GM12874 (cell line): ENCODE results near the gene QKI.

Source experiments
- CTCF ChIP-seq: IDR thresholded peaks from 2 replicates; pipeline ENCODE4 v1.5.1; 2011; ENCODE audit warnings: low read depth, mild to moderate bottlenecking, control low read depth, low read length, moderate library complexity; ENCODE audit not compliant: insufficient read depth

Gene QKI

DNA sequence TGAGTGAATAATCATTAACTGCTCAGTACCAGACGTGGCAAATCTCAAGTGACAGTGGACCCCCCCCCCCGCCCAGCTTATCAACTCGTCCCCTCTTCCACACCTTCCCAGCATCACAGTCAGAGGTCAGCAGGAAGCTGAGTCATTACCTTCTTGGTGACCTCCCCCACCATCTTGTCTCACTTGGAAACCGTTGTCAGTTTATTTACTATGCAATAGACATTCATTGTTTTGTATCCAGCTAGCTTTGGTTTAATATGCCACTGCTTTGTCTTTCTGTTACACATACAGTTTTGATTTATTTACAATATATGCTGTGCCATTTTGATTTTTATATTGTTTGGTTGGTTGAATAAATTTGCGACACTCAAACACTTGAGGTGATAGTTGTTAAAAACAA is 158.1 kb downstream of the QKI start:
- TF ChIP-seq CTCF, result no peak

DNA sequence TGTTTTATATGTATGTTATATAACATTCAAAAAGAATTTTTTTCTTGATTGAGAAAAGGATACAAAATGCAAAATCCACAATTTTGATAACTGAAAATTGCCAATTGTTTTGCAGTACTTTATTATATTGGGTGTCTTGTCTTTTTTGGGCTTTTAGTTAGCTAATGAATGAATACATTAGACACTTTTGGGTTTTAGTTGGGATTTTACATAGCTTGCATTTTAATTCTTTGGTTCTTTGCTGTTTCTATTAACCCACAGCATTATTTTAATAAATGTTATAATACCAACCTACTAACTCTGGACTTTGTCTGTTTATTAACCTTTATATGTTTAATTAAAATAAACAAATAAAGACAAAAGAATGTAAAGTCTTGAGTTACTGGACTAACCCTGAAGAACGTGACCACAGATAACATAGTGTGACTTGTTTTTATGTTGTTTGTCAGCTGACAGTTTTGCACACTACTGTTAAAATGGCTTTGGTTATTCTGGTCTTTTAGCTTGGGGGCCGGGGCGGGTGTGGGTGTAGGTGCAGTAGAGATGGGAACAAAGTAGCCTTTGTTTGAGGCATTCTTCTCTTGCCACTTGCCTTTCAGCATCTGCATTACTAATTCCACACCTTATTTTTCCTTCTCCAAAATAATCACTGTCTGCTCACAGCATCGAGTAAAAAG is 159.1 kb downstream of the QKI start:
- no peak for TF ChIP-seq CTCF

DNA sequence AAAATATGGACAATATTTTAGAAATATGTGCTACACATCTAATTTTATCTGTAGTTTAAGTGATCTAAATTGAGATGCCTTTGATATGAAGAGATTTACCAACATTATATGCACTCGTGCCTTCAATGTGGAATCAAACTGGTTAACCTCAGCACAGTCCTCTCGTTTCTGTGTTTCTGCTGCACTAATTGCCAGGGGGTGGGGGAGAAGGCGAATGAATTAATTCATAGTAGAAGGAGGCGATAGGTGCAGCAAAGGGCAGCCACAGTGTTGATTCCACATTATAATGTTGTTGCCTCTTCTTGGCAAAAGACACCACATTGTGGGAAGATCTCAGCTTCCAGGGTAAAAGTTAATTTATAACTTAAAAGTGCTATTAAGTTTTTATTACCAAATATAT is 161.6 kb downstream of the QKI start:
- TF ChIP-seq CTCF, result no peak

- no peak for TF ChIP-seq CTCF
Observed at GRCh38 chr6:163577404-163577803, 162.9 kb downstream of the QKI start.

DNA sequence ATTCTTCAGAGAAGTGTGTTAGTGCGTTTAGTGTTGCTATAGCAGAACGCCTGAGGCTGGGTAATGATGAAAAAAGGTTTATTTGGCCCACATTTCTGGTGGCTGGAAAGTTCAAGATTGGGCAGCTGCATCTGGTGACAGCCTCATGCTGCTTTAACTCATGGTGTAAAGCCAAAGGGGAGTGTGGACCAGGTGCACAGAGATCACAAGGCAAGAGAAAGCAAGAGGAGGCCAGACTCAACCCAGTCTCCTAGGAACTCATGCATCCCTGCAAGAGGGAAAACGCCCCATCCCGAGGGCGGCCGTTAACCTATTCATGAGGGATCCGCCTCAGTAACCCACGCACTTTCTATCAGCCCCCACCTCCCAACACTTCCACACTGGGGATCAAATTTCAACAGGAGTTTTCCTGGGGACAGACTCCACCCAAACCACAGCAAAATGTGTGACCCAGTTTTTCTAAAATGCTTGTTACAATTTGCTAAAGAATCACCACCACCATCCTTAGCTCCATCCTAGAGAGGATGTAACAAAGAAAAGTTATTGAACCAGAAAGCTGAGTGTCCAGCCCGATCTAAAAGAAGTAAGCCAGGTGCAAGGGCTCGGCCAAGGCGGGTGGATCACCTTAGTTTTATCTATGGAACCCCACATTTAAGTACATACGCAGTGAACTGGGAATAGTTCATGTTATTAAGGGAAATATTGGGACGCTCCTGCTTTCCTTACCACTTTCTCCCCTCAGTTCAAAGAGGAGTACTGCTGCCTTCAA is 164.8 kb downstream of the QKI start:
- TF ChIP-seq CTCF, result no peak

DNA sequence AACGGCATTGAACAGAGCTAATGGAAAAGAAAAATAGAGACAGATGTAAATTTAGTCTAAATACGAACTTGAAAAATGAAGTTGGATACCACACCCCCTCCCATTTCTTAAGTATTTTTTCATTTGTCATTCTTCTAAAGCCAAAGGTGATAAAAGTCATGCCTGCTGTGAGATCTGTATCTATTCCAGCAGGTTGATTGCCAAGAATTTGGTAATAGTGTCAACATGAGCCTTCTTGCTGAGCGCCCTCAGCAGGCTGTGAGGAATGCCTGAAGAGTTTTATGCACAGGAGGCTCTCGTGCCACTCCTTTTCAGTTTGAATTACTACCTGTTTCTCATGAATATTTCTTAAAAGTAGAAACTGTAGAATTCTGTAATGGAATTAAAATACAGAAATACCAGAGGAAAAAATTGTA is 165.4 kb downstream of the QKI start:
- TF ChIP-seq CTCF, result no peak

- no peak for TF ChIP-seq CTCF
Observed at GRCh38 chr6:163580311-163581030, 166.0 kb downstream of the QKI start.
